ENCODE data around the gene DDX49.

- no peak for TF ChIP-seq CTCF (conservative IDR thresholded peaks at IDR 0.05; ENCODE audit: low read depth, low read length)
- TF ChIP-seq, protein P1, sequence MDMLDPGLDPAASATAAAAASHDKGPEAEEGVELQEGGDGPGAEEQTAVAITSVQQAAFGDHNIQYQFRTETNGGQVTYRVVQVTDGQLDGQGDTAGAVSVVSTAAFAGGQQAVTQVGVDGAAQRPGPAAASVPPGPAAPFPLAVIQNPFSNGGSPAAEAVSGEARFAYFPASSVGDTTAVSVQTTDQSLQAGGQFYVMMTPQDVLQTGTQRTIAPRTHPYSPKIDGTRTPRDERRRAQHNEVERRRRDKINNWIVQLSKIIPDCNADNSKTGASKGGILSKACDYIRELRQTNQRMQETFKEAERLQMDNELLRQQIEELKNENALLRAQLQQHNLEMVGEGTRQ (IDR thresholded peaks at IDR 0.05; ENCODE audit: low read depth, low read length) = no peak
- TF ChIP-seq RCOR1 (IDR thresholded peaks at IDR 0.05; ENCODE audit: insufficient replicate concordance, low read length) = no peak
- no peak for TF ChIP-seq CEBPB (IDR thresholded peaks at IDR 0.05; ENCODE audit: low read depth, low read length)
- TF ChIP-seq MXI1 (IDR thresholded peaks at IDR 0.05; ENCODE audit: borderline replicate concordance, low read depth, low read length) = no peak
- TF ChIP-seq FOS (IDR thresholded peaks at IDR 0.05; ENCODE audit: low read depth, low read length) = no peak
- TF ChIP-seq BHLHE40 (IDR thresholded peaks at IDR 0.05; ENCODE audit: low read depth, low read length) = no peak
- no peak for TF ChIP-seq SMC3 (IDR thresholded peaks at IDR 0.05; ENCODE audit: low read depth, low read length)
- TF ChIP-seq POLR2A (IDR thresholded peaks at IDR 0.05; ENCODE audit: low read depth, low read length) = no peak
- no peak for TF ChIP-seq RAD21 (IDR thresholded peaks at IDR 0.05; ENCODE audit: low read length)
- TF ChIP-seq RFX5 (IDR thresholded peaks at IDR 0.05; ENCODE audit: low read depth, low read length) = no peak
- no peak for TF ChIP-seq MAZ (IDR thresholded peaks at IDR 0.05; ENCODE audit: borderline replicate concordance, low read depth, low read length)
- no peak for TF ChIP-seq MAFK (IDR thresholded peaks at IDR 0.05; ENCODE audit: low read depth, low read length)
These were observed 29.5 kb downstream of the DDX49 start for GRCh38 chr19:18948976-18949356.
